Endometrial microvascular endothelial cells (primary cell): ENCODE data around the gene CLEC4A. TPM values are rescaled to one million over a fixed set of nuclear protein-coding genes. Genes with fewer than 3 reads are reported as not detected.
"Not testable (repeated sequence)": the region's sequence is repeated elsewhere in the genome, so short reads cannot be mapped to it uniquely, and the experiment has no call there.

Source experiments
- in situ Hi-C: cut with HindIII; loops from 2 replicates; pipeline ENCODE4 v1.10.0; 2017; ENCODE audit warnings: low sequenced_read_pairs, low pct_unique_long_range_greater_than_20kb; ENCODE audit errors: inconsistent ontology term
- total RNA-seq: library from RNA; depleted of rRNA; stranded (reverse); fragments of >200 nt; gene quantifications from one replicate; pipeline ENCODE4 v1.2.3, GENCODE V29; 2015; ENCODE audit errors: inconsistent ontology term

The CLEC4A gene
- total RNA-seq, 1 donor from 2014 or later, result not detected

DNA sequence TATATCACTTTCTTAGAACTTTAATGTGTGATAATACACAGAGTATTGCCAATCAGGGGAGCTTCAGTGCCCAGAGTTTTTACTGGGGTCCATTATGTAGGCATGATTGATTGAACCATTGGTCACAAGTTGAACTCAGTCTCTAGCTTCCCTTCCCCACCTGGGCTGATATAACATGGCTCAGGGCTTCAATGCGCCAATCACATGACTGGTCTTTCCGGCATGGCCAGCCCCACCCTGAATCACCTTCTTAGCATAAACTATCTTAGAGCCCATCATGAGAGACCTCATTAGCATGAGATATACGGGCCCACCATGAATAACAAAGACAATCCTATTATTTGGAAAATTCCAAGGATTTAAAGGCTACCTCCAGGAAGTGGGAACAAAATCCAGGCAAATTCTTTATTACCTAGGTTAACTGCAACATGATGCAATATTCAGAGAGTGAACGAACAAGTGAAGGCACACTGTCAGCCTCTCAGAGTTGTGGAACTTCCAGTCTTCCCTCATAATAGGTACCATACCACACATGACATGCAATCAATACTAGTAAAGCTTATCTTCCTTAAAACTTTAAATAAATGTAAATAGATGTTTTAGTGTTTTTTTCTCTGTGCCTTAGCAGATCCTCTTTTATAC lies 3.2 kb upstream of the CLEC4A start:
- in situ Hi-C loops, result no loop called here

DNA sequence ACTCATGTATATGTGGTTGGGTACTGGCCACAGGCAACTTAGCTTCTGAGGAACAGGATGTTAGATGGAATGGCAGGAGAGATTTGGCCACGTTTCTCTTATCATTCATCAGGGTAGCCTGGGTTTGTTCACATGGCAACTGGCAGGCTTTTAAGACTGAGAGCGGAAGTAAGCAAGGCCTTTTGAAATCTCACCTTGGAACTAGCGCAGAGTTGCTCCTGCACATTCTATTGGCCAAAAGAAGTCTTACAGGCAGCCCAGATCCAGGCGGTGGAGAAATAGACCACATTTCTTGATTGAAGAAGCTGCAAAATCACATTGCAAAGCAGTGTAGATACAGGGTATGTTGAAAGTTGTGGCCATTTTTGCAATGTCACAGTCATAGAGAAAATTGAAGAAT lies 3.7 kb downstream of the CLEC4A start:
- in situ Hi-C loops, result no loop called here

DNA sequence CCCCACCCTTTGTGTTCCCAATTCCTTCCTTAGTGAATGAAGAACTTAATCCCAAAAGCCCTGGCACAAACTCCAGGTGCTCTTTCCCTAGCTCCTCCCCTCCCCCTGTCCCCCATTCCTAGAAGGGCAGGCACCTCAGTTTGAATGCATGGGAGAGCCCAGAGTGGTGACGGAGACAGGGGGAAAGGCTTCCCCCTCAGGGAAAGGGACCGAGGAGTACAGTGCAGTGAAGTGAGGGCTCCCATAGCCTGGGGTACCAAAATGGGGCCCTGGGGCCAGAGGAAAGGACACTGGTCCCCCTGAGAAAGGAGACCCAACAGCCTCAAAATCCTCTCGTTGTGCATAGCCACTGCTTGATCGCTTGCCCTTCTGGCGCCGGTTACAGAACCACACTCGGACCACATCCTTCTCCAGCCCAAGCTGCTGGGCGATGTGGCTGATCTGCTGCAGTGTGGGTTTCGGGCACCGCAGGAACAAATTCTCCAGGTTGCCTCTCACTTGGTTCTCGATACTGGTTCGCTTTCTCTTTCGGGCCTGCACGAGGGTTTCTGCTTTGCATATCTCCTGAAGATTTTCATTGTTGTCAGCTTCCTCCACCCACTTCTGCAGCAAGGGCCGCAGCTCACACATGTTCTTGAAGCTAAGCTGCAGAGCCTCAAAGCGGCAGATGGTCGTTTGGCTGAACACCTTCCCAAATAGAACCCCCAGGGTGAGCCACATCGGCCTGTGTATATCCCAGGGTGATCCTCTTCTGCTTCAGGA lies 10.4 kb downstream of the CLEC4A start:
- in situ Hi-C loops, result not testable (repeated sequence)

DNA sequence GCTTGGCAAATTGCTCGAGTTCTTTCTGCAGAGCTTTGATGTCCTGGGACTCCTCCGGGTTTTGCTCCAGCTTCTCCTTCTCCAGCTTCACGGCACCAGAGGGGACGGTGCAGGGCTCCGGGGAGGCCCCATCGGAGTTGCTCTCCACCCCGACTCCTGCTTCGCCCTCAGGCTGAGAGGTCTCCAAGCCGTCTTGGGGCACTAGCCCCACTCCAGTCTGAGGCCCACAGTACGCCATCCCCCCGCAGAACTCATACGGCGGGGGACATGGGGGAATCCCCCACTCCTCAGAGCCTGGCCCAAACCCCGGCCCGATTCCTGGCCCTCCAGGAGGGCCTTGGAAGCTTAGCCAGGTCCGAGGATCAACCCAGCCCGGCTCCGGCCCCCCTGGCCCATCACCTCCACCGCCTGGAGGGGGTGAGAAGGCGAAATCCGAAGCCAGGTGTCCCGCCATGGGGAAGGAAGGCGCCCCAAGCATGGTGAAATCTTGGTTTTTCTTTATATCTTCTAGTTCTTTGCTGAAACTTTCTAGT lies 11.0 kb downstream of the CLEC4A start:
- in situ Hi-C loops, result not testable (repeated sequence)

DNA sequence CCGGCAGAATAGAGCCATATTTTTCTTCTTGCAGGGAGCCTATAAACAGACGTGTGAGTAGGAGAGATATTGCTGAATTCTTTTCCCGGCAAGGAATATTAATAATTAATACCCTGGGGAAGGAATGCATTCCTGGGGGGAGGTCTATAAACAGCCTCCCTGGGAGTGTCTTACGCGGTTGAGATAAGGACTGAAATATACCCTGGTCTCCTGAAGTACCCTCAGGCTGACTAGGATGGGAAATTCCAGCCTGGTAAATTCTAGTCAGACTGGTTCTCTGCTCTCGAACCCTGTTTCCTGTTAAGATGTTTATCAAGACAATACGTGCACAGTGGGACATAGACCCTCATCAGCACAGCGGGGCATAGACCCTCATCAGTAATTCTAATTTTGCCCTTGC lies 18.2 kb downstream of the CLEC4A start:
- in situ Hi-C loops, result not testable (repeated sequence)

DNA sequence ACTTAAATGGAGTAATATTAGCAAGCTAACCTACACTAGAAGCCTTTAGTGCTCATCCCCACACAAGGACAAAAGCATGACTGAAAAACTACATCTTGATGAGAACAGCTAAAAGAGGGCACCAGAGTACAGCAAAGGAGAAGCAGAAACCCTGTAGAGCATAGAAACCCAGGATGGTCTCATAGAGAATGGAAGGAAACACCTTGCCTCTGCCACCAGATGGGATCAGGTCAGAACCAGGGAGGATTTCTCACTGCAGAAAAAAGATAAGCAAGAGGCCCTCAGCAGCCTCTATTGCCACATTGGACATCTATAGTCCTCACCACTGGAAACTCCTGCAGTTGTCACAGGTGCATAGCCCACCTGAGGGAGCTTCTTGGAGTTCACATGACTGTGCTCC lies 19.8 kb downstream of the CLEC4A start:
- in situ Hi-C loops, result no loop called here

DNA sequence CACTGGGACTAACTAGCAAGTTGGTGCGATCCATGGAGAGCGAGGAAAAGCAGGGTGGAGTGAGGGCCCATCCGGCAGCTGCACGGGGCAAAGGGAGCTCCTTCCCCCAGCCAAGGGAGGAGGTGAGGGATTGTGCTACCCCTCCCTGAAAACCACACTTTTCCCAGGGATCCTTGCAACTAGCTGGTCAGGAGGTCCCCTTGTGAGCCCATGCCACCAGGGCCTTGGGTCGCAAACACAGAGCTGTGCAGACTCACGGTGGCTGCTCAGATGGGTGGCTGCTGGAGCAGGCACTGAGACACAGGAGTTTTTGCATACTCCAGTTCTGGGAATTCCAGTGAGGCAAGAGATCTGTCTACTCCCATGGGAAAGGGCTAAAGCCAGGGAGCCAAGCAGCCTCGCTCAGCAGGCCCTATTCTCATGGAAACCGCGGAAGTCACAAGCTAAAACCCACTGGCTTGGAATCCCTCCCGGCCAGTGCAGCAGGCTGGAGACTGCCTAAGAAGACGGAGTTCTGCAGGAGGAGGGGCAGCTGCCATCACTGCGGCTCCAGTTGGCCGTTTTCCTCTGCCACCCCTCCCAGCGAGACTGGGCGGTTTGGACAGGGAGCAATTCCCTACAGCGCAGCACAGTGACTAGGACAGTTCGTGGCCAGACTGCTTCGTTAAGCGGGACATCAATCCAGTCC lies 22.5 kb downstream of the CLEC4A start:
- in situ Hi-C loops, result no loop called here

DNA sequence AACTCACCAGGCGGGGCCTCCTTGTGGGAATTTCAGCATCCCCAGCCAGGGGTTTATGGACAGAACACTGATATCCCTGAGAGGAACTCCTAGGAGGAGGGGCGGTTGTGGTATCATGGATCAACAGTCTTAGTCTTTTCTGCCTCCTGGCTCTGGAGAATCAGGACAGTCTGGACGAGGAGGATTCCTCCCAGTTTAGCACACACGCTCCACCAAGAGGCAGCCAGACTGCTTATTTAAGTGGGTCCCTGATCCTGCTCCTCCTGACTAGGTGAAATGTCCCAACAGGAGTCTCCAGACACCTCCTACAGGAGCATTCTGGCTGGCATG lies 23.0 kb downstream of the CLEC4A start:
- in situ Hi-C loops, result no loop called here

DNA sequence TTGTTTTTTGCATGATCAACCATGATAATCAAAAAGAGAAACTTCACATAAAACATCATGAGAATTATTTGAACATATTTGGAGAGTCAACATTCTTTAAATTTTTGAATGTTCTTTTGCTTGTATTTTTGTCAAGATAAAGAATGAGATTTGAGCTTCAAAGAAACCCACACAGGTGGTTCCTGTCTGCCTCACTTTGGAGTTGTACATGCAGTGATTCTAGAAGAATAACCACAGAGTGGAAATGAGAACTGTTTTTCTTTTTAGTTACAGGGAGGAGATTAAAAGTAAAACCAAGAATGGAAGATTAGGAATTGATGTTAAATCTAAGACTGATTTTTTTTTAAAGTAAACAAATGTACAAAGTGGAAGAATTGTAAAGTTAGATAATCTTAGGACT lies 31.1 kb downstream of the CLEC4A start:
- in situ Hi-C loops, result no loop called here

DNA sequence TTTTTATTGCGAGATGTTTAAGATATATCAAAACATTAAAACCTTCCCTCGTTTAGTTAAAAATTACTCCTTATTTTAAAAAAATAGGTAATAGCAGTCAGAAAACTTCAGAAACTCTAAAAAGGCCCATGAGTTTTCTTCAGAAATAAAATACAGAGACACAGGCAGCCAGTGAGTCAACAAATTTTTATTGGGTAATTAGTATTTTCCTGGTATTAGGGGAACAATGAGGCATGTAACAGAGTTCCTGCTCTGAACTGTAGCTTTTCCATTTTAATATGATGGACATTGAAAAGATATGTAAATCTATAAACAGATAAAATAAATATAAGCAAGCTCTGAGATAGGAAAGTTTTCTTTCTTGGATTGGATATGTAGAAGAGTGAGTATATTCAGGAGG lies 33.0 kb downstream of the CLEC4A start:
- in situ Hi-C loops, result no loop called here

DNA sequence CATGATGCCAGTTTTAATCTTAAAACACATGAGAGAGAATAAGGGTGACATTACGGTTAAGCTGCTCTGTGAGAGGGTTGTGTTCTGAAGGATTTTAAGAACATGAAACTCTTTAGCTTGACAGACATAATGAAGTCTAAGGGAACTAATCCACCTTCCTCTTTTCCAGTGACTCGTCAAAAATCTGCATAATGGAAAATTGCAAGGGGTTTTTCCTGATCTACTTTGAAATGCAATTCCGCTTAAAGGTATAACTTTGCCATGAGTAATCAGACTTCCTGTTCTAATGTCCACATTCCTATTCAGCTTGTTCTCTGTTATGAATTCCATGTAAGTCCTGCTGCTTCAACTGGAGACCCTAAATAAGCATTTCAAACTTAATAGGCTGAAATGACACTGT lies 33.4 kb downstream of the CLEC4A start, which contains the start of gene ZNF705A:
Gene ZNF705A (plus strand): TSS at position 171 of the 400 bp plus-strand sequence. CDS start 15,611 bp downstream, outside the sequence.
- in situ Hi-C loops, result no loop called here

DNA sequence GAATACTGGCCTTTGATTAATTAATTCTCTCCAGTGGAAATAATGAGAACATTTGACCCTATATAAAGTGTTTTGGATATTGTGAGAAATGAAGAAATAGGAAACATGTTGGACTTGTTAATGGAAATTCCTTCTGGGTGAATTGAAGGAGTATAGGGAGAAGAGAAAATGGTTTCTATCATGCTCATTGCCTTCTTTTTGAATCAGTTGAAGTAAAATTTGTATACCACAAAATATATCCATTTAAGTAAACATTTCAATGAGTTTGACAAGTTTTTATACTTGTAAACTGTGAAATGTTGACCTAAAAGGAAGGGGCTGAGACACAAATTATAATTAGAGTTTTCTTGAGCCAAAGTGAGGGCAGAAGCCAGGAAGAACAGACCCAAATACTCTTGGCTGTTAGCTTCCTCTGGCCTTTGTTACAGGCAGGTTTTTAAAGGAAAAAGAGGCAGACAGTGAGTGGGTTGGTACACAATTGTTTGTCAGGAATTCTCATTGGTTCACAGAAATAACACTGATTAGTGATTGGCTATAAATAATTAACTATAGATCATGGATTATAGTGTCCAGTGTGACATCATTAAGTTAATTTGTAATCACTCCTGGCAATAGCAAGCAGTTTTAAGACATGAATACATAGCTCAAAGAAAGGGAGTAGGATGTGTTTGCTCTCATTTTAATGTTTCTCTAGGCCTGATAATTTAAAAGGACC lies 34.2 kb downstream of the CLEC4A start:
- in situ Hi-C loops, result no loop called here

DNA sequence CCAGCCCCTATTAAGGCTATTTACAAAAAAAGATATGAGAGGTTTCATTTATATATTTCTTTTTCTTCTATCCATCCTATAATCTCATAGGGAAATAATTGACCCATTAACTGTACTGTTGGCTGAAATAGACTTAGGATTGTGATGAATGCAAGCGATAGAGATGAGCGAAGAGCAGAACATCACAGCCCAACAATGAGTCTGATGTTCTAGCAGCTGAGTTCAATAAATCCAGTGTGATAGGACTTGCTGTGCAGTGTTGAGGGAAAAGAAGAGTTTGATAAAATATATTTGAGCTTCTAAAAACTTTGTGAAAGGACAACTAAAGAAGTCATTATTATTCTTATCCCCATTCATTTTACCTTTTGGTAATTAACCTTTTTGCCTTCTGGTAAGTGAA lies 49.5 kb downstream of the CLEC4A start:
- in situ Hi-C loops, result not testable (repeated sequence)

DNA sequence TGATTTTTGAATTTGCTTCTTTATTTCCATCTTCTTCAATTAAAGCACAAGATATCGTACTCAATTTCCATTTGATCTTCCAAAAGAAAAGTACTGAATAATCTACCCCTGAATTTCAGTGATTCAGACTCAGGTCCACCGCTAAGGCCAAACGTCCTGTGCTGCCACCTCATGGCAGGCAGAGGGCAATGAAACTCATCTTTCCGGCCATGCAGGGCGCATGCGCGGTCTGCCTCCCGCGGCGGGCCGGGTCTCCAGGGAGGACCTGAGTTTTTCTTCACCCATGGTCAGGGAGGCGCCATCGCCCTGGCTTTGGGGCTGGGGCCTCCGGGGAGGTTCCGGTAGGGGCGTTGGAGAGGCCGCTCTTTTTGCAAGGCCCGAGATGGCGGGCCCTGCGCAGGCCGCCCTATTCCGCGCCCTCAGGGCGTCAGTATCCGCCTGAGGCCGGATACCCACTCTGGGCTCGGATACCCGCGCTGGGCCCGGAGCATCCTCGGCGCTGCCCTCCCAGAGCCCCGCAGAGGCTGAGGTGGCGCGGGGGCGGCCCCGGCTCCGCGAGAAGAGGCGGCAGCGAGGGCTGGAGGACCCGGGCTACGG lies 56.7 kb downstream of the CLEC4A start:
- in situ Hi-C loops, result not testable (repeated sequence)

DNA sequence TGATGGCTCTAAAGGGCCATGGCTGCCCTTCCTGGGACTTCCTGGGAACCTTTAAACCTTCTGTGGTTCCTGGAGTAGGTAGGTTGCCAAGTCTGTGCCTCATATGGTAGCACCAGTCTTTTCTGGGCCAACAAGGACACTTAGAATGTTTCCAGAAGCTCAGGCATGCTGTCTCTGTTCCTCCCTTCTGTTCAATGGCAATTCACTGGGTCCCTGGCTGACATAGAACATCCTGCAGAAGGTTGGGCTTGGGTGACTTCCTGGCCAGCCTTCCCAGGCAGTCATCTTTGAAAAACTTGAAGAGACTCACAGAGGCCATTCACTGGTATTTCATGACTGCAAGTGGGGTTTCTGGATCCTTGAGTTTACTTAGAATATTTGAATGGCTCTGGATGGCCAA lies 57.9 kb downstream of the CLEC4A start:
- in situ Hi-C loops, result not testable (repeated sequence)

DNA sequence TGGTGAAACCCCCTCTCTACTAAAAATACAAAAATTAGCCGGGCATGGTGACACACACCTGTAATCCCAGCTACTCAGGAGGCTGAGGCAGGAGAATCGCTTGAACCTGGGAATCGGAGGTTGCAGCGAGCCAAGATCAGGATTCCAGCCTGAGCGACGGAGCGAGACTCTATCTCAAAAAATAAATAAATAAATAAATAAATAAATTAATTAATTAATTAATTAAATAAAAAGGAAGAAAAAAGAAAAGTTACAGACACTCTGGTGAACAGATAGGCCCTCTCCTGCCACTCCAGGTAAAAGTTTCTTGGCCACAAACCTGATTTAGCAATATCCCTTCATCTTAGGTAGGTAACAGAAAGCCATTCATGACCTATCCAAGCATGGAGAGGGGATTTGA lies 59.5 kb downstream of the CLEC4A start:
- in situ Hi-C loops, result not testable (repeated sequence)

DNA sequence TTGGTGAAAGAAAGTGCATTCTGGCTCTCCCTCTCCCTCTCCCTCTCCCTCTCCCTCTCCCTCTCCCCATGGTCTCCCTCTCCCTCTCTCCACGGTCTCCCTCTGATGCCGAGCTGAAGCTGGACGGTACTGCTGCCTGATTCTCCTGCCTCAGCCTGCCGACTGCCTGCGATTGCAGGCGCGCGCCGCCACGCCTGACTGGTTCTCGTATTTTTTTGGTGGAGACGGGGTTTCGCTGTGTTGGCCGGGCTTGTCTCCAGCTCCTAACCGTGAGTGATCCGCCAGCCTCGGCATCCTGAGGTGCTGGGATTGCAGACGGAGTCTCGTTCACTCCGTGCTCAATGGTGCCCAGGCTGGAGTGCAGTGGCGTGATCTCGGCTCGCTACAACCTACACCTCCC lies 59.9 kb downstream of the CLEC4A start:
- in situ Hi-C loops, result not testable (repeated sequence)

DNA sequence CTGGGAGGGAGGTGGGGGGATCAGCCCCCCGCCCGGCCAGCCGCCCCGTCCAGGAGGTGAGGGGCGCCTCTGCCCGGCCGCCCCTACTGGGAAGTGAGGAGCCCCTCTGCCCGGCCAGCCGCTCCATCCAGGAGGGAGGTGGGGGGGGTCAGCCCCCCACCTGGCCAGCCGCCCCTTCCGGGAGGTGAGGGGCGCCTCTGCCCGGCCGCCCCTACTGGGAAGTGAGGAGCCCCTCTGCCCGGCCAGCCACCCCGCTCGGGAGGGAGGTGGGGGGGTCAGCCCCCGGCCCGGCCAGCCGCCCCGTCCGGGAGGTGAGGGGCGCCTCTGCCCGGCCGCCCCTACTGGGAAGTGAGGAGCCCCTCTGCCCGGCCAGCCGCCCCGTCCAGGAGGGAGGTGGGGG lies 60.8 kb downstream of the CLEC4A start:
- in situ Hi-C loops, result not testable (repeated sequence)

DNA sequence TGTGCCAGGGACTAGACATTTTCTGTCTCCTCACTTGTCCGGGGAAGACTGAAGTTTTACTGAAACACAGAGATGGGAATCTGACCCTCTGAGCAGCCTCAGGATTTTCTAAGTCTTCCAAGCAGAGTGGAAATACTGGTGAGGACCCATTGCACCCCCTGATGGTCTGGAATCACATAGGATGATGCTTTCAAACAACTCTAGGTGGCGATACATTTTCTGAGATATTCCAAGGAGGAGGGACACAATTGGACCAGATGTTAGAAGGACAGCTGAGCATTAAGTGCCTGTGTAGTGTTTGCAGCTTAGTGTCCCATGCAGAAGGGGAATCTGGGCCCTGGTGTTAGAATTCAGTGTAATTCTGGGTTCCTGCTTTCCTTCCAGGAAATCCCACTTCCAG lies 64.7 kb downstream of the CLEC4A start:
- in situ Hi-C loops, result not testable (repeated sequence)
